HL-60 (cell line): ENCODE data around the gene BRS3.

ENCODE experiments used
- POLR2AphosphoS5 ChIP-seq: IDR thresholded peaks from 2 replicates; pipeline ENCODE4 v1.6.1; 2012; ENCODE audit warnings: low read depth
- TF ChIP-seq, protein P1 (sequence below): IDR thresholded peaks from one replicate; pipeline ENCODE4 v1.5.1; 2011; ENCODE audit warnings: low read length, control low read depth, inconsistent platforms; ENCODE audit not compliant: insufficient read depth
- TF ChIP-seq, protein P2 (sequence below): IDR thresholded peaks from 2 replicates; pipeline ENCODE4 v1.6.1; 2012; ENCODE audit warnings: low read depth; ENCODE audit not compliant: insufficient replicate concordance

DNA sequence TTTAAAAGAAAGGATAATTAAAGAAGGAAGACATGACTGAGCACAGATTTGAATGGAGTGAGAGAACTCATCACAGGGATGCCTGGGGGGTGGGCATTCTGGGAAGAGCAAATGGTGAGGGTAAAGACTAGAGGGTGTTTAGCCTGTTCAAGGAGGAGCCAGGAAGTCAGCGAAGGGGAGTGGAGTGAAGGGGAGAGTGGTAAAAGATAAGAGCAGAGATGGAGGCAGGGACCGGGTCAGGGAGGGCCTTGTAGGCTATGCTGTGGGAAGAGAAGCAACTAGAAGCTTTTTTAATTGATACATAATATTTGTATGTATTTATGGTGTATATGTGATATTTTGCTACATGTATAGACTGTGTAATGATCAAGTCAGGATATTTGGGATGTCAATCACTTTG is 42.0 kb downstream of the BRS3 start:
- TF ChIP-seq, protein P1, sequence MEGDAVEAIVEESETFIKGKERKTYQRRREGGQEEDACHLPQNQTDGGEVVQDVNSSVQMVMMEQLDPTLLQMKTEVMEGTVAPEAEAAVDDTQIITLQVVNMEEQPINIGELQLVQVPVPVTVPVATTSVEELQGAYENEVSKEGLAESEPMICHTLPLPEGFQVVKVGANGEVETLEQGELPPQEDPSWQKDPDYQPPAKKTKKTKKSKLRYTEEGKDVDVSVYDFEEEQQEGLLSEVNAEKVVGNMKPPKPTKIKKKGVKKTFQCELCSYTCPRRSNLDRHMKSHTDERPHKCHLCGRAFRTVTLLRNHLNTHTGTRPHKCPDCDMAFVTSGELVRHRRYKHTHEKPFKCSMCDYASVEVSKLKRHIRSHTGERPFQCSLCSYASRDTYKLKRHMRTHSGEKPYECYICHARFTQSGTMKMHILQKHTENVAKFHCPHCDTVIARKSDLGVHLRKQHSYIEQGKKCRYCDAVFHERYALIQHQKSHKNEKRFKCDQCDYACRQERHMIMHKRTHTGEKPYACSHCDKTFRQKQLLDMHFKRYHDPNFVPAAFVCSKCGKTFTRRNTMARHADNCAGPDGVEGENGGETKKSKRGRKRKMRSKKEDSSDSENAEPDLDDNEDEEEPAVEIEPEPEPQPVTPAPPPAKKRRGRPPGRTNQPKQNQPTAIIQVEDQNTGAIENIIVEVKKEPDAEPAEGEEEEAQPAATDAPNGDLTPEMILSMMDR = no peak
- TF ChIP-seq, protein P2, sequence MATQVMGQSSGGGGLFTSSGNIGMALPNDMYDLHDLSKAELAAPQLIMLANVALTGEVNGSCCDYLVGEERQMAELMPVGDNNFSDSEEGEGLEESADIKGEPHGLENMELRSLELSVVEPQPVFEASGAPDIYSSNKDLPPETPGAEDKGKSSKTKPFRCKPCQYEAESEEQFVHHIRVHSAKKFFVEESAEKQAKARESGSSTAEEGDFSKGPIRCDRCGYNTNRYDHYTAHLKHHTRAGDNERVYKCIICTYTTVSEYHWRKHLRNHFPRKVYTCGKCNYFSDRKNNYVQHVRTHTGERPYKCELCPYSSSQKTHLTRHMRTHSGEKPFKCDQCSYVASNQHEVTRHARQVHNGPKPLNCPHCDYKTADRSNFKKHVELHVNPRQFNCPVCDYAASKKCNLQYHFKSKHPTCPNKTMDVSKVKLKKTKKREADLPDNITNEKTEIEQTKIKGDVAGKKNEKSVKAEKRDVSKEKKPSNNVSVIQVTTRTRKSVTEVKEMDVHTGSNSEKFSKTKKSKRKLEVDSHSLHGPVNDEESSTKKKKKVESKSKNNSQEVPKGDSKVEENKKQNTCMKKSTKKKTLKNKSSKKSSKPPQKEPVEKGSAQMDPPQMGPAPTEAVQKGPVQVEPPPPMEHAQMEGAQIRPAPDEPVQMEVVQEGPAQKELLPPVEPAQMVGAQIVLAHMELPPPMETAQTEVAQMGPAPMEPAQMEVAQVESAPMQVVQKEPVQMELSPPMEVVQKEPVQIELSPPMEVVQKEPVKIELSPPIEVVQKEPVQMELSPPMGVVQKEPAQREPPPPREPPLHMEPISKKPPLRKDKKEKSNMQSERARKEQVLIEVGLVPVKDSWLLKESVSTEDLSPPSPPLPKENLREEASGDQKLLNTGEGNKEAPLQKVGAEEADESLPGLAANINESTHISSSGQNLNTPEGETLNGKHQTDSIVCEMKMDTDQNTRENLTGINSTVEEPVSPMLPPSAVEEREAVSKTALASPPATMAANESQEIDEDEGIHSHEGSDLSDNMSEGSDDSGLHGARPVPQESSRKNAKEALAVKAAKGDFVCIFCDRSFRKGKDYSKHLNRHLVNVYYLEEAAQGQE = no peak
- no peak for TF ChIP-seq POLR2AphosphoS5
